Measurements from ENCODE around the gene PITHD1.
"Not testable (repeated sequence)": the region's sequence is repeated elsewhere in the genome, so short reads cannot be mapped to it uniquely, and the experiment has no call there.

PITHD1 gene

DNA sequence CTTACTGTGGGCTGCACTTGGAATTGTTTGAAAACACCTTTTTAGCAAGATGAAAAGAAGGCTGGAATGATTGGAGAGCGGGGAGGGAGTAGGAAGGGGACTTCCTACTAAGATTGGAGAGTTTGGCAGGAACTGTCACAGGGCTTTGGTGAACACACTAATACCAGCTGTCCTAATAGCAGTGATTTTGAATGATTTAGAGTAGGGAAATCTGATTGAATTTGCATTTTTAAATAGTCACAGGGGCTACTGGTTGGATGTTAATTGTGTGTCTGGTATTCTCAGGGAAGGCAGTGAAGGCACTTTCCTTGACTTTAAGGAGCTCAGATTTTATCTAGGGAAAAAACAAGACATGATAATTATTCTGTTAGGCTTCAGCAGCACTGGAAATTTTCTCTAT, 49.5 kb downstream of the PITHD1 start:
- no peak for DNase-seq

GRCh38 chr1:23834156-23834555, 55.9 kb downstream of the PITHD1 start:
- DNase-seq: not testable (repeated sequence)

- DNase-seq: peak; percentile 51
These were observed 57.8 kb downstream of the PITHD1 start for GRCh38 chr1:23836037-23836436.

Data from suppressor macrophage treated with lipopolysaccharide for 4 hours (primary cell).